ENCODE data around the gene EIF2S2. TPM values are rescaled to one million over a fixed set of nuclear protein-coding genes. Genes with fewer than 3 reads are reported as not detected.

The EIF2S2 gene
- total and polyA plus RNA-seq, 4 donors: 30.8 to 37.9 (median 31.5) TPM

DNA sequence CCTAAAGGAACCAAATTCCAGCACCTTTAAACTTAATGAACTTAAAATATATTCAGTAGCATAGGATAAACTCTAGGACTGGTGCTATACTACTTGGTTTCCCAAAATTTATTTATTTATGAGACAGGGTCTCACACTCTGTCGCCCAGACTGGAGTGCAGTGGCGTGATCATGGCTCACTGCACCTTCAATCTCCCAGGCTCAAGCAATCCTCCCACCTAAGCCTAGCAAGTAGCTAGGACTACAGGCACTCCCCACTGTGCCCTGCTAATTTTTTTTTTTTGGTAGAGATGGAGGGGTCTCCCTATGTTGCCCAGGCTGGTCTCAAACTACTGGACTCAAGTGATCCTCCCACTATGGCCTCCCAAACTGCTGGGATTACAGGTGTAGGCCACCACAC lies 21.4 kb downstream of the EIF2S2 start:
- Histone ChIP-seq H3K9me3 (ENCODE audit: control insufficient read depth in 4 of 4, low read length in 3 of 4) (no peaks in the 10 kb centered on the region), H3K4me3 (ENCODE audit: low read depth in 1 of 3, low read length in 3 of 3) (no peak overlapping the region), H3K4me1 (ENCODE audit: control insufficient read depth in 4 of 4, insufficient read depth in 4 of 4, low read length in 3 of 4) (no peaks in the 10 kb centered on the region), H3K27ac (ENCODE audit: low read depth in 1 of 2, low read length in 2 of 2) (no peak overlapping the region), H3K9ac (ENCODE audit: low read depth in 1 of 2, low read length in 2 of 2) (no peak overlapping the region), H3K27me3 (ENCODE audit: control insufficient read depth in 4 of 4, insufficient read depth in 4 of 4, low read length in 3 of 4) (no peaks in the 10 kb centered on the region), H3K36me3 (ENCODE audit: control insufficient read depth in 4 of 4, insufficient read depth in 3 of 4, low read depth in 1 of 4, low read length in 3 of 4) (peaks cover 14 to 71% (median 56%) of the 10 kb centered on the region in 4 donors)
- no peak for TF ChIP-seq RAD21 (IDR thresholded peaks at IDR 0.05)
- TF ChIP-seq EGR1 (IDR thresholded peaks at IDR 0.05; ENCODE audit: low read depth in 2 of 2): no peak
- TF ChIP-seq, protein P1, sequence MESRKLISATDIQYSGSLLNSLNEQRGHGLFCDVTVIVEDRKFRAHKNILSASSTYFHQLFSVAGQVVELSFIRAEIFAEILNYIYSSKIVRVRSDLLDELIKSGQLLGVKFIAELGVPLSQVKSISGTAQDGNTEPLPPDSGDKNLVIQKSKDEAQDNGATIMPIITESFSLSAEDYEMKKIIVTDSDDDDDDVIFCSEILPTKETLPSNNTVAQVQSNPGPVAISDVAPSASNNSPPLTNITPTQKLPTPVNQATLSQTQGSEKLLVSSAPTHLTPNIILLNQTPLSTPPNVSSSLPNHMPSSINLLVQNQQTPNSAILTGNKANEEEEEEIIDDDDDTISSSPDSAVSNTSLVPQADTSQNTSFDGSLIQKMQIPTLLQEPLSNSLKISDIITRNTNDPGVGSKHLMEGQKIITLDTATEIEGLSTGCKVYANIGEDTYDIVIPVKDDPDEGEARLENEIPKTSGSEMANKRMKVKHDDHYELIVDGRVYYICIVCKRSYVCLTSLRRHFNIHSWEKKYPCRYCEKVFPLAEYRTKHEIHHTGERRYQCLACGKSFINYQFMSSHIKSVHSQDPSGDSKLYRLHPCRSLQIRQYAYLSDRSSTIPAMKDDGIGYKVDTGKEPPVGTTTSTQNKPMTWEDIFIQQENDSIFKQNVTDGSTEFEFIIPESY (IDR thresholded peaks at IDR 0.05): no peak
- TF ChIP-seq, protein P2, sequence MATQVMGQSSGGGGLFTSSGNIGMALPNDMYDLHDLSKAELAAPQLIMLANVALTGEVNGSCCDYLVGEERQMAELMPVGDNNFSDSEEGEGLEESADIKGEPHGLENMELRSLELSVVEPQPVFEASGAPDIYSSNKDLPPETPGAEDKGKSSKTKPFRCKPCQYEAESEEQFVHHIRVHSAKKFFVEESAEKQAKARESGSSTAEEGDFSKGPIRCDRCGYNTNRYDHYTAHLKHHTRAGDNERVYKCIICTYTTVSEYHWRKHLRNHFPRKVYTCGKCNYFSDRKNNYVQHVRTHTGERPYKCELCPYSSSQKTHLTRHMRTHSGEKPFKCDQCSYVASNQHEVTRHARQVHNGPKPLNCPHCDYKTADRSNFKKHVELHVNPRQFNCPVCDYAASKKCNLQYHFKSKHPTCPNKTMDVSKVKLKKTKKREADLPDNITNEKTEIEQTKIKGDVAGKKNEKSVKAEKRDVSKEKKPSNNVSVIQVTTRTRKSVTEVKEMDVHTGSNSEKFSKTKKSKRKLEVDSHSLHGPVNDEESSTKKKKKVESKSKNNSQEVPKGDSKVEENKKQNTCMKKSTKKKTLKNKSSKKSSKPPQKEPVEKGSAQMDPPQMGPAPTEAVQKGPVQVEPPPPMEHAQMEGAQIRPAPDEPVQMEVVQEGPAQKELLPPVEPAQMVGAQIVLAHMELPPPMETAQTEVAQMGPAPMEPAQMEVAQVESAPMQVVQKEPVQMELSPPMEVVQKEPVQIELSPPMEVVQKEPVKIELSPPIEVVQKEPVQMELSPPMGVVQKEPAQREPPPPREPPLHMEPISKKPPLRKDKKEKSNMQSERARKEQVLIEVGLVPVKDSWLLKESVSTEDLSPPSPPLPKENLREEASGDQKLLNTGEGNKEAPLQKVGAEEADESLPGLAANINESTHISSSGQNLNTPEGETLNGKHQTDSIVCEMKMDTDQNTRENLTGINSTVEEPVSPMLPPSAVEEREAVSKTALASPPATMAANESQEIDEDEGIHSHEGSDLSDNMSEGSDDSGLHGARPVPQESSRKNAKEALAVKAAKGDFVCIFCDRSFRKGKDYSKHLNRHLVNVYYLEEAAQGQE (IDR thresholded peaks at IDR 0.05): no peak
- no peak for TF ChIP-seq FOXA1 (IDR thresholded peaks at IDR 0.05)
- TF ChIP-seq HNF4A (conservative IDR thresholded peaks at IDR 0.05): no peak
- WGBS: 97% methylated on average over 2 of the region's 2 CpGs
- no peak for DNase-seq (ENCODE audit: low spot score)

DNA sequence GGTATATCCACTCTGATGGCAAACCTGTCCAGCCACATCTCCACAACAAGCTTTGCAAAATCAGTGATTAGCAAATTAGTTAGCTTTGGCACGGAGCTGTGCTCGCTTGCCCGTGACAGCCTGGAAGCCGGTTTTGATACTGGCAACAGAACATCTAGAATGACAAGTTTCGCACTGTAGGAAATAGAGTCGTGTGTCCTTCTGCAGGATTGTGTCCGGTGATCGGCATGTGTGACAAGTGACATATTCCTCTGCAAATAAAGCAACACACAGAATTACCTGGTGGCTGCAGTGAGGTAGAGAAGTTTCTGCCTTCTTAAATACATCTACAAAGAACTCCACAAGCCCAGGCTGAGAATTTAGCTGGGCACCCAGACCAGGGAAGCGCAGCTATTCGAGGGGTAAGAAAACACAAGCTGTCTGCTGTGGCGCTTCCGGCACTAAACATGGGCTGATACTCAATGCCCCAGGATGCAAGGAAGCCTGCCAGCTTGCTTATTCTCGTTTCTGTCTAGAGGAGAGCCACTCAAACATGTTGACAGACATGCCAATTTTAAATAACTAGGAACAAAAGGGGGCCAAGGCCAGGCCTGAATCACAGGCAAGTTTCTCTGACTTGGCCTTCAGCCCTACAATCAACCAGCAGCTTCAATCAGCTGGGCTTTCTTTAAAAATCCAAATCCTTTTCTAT lies 22.2 kb downstream of the EIF2S2 start:
- 86% methylated on average over 13 of the region's 13 CpGs for WGBS
- Histone ChIP-seq H3K27ac (ENCODE audit: low read depth in 1 of 2, low read length in 2 of 2) (no peak overlapping the region), H3K27me3 (ENCODE audit: control insufficient read depth in 4 of 4, insufficient read depth in 4 of 4, low read length in 3 of 4) (no peaks in the 10 kb centered on the region), H3K9me3 (ENCODE audit: control insufficient read depth in 4 of 4, low read length in 3 of 4) (no peaks in the 10 kb centered on the region), H3K4me1 (ENCODE audit: control insufficient read depth in 4 of 4, insufficient read depth in 4 of 4, low read length in 3 of 4) (no peaks in the 10 kb centered on the region), H3K4me3 (ENCODE audit: low read depth in 1 of 3, low read length in 3 of 3) (no peak overlapping the region), H3K9ac (ENCODE audit: low read depth in 1 of 2, low read length in 2 of 2) (no peak overlapping the region), H3K36me3 (ENCODE audit: control insufficient read depth in 4 of 4, insufficient read depth in 3 of 4, low read depth in 1 of 4, low read length in 3 of 4) (peaks cover 13 to 64% (median 49%) of the 10 kb centered on the region in 4 donors)
- no peak for DNase-seq (ENCODE audit: low spot score)
- no peak for TF ChIP-seq FOXA1 (IDR thresholded peaks at IDR 0.05)
- TF ChIP-seq HNF4A (conservative IDR thresholded peaks at IDR 0.05): no peak
- no peak for TF ChIP-seq JUND (IDR thresholded peaks at IDR 0.05)
- no peak for TF ChIP-seq NR2F2 (IDR thresholded peaks at IDR 0.05)
- TF ChIP-seq, protein P3, sequence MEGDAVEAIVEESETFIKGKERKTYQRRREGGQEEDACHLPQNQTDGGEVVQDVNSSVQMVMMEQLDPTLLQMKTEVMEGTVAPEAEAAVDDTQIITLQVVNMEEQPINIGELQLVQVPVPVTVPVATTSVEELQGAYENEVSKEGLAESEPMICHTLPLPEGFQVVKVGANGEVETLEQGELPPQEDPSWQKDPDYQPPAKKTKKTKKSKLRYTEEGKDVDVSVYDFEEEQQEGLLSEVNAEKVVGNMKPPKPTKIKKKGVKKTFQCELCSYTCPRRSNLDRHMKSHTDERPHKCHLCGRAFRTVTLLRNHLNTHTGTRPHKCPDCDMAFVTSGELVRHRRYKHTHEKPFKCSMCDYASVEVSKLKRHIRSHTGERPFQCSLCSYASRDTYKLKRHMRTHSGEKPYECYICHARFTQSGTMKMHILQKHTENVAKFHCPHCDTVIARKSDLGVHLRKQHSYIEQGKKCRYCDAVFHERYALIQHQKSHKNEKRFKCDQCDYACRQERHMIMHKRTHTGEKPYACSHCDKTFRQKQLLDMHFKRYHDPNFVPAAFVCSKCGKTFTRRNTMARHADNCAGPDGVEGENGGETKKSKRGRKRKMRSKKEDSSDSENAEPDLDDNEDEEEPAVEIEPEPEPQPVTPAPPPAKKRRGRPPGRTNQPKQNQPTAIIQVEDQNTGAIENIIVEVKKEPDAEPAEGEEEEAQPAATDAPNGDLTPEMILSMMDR (IDR thresholded peaks at IDR 0.05; ENCODE audit: low read depth, low read length, missing input control): no peak
- no peak for TF ChIP-seq HNF4G (IDR thresholded peaks at IDR 0.05)
- TF ChIP-seq, protein P1 (IDR thresholded peaks at IDR 0.05): no peak
- TF ChIP-seq, protein P4, sequence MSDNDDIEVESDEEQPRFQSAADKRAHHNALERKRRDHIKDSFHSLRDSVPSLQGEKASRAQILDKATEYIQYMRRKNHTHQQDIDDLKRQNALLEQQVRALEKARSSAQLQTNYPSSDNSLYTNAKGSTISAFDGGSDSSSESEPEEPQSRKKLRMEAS (IDR thresholded peaks at IDR 0.05): no peak
- TF ChIP-seq, protein P2 (IDR thresholded peaks at IDR 0.05): no peak
- no peak for TF ChIP-seq SP1 (IDR thresholded peaks at IDR 0.05)

All from liver (tissue), 9 donors.